GM12874 (cell line): Measurements from ENCODE around the gene PCSK2.

Experiments used
- TF ChIP-seq, protein P1 (sequence below): IDR thresholded peaks from 2 replicates; pipeline ENCODE4 v1.5.1; 2011; ENCODE audit warnings: low read depth, mild to moderate bottlenecking, control low read depth, low read length, moderate library complexity; ENCODE audit not compliant: insufficient read depth

PCSK2 gene

GRCh38 chr20:17445543-17445942 is 218.7 kb downstream of the PCSK2 start:
- TF ChIP-seq, protein P1, sequence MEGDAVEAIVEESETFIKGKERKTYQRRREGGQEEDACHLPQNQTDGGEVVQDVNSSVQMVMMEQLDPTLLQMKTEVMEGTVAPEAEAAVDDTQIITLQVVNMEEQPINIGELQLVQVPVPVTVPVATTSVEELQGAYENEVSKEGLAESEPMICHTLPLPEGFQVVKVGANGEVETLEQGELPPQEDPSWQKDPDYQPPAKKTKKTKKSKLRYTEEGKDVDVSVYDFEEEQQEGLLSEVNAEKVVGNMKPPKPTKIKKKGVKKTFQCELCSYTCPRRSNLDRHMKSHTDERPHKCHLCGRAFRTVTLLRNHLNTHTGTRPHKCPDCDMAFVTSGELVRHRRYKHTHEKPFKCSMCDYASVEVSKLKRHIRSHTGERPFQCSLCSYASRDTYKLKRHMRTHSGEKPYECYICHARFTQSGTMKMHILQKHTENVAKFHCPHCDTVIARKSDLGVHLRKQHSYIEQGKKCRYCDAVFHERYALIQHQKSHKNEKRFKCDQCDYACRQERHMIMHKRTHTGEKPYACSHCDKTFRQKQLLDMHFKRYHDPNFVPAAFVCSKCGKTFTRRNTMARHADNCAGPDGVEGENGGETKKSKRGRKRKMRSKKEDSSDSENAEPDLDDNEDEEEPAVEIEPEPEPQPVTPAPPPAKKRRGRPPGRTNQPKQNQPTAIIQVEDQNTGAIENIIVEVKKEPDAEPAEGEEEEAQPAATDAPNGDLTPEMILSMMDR, result no peak

DNA sequence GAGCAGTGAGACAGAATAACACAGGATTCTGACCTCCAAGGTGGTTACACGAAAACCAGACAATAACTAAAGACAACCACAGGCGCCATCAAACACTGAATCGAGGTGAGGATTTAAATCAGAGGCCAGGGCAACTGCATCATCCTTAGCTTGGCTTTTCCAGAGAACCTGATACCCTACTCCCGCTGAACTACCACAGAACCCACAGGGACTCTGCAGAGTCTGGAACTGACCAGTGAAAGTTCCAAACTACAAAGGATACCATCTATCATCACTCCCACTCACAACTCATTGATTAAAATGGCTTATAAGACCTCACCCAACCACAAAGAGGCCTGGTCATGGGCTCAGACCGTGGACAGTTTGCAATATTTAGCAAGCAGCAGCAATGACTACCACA is 219.3 kb downstream of the PCSK2 start:
- TF ChIP-seq, protein P1, result no peak

GRCh38 chr20:17448071-17448470 is 221.2 kb downstream of the PCSK2 start:
- TF ChIP-seq, protein P1, result no peak

DNA sequence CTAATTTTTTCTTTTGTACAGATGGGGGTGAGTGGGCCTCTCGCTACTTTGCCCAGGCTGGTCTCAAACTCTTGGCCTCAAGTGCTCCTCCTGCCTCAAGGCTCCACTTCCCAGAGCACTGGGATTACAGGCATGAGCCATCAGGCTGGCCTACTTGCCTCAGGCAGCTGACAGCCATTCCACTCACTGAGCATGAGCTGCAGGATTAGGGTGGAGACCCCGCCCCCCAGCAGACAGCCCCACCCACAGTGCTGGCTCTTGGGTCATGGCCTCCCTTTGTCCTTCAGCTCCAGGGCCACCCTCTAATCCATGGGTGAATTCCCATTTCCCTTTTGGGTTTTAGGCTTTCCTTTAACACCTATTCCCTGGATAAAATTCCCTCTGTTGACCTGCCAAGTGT is 222.2 kb downstream of the PCSK2 start:
- TF ChIP-seq, protein P1, result no peak

GRCh38 chr20:17452441-17452840 is 225.6 kb downstream of the PCSK2 start:
- TF ChIP-seq, protein P1, result no peak

DNA sequence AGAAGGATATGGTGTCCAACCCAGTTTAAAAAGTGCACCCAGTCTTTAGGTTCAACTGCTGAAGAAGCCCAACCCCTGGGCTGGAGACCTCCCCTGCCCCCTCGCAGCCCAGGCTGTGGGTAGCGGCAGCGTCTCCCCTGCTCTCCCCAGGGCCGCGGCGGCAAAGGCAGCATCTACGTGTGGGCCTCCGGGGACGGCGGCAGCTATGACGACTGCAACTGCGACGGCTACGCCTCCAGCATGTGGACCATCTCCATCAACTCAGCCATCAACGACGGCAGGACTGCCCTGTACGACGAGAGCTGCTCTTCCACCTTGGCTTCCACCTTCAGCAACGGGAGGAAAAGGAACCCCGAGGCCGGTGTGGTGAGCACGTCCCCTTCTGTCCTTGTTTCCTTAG is 226.8 kb downstream of the PCSK2 start:
- TF ChIP-seq, protein P1, result no peak

DNA sequence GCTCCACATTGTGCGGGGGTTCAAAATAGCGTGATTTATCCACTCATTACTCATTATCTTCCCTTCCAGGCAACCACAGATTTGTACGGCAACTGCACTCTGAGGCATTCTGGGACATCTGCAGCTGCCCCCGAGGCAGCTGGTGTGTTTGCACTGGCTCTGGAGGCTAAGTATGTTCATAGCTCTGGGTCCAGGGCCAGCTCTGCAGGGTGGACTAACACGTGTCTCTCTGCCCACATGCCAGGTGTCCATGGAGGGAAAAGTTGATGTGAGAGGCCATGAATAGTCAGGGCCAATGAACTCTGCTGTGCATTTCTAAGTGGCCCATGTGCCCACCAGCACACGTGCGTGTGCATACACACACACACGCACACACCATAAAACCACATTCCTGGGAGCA is 229.4 kb downstream of the PCSK2 start:
- TF ChIP-seq, protein P1, result no peak

GRCh38 chr20:17457079-17457478 is 230.2 kb downstream of the PCSK2 start:
- TF ChIP-seq, protein P1, result no peak
